ENCODE measurements around the gene PSME2. TPM values are rescaled to one million over a fixed set of nuclear protein-coding genes. Genes with fewer than 3 reads are reported as not detected.

The PSME2 gene
- total and polyA plus RNA-seq, 2 of the 13 experiments (the other 11 are each of a cell fraction or from before 2014, with no cell fraction given) = 332 to 716 TPM

DNA sequence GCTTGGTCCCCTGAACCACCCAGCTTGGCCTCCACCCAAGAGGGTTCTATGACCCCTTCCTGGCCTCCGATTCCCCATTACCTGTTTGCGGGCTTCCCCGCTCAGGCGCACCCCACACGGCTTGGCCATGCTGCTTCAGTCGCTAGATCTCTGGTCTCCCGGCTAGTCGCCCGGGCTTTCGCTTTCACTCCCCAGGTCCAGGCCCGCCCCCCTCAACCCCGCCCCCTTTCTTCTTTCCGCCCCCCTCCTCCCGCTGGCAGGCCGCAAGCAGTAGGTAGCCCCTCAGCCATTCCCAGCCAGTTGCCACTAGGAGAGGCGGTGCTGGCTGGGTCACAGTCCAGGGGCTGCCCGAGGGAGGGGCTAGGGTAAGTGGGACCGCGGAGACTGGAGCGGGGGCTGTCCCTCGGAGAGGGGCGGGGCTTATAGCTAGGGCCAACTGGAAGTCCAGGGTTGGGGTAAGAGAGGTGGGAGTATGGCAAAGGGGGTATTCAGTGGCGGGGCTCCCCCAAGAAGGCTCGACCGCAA is at the start of gene PSME2 (continued):
- peak; percentile 22; the same call in 1 of the 2 replicates for TF ChIP-seq GZF1 (CRISPR knock-in tag; IDR thresholded peaks at IDR 0.05)
- TF ChIP-seq, protein P1, sequence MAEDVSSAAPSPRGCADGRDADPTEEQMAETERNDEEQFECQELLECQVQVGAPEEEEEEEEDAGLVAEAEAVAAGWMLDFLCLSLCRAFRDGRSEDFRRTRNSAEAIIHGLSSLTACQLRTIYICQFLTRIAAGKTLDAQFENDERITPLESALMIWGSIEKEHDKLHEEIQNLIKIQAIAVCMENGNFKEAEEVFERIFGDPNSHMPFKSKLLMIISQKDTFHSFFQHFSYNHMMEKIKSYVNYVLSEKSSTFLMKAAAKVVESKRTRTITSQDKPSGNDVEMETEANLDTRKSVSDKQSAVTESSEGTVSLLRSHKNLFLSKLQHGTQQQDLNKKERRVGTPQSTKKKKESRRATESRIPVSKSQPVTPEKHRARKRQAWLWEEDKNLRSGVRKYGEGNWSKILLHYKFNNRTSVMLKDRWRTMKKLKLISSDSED (CRISPR knock-in tag; IDR thresholded peaks at IDR 0.05) = no peak
- TF ChIP-seq KLF13 (CRISPR knock-in tag; IDR thresholded peaks at IDR 0.05) = no peak
- peak; percentile 58; the same call in 1 of the 2 replicates for TF ChIP-seq ZNF205 (CRISPR knock-in tag; IDR thresholded peaks at IDR 0.05)
- no peak for TF ChIP-seq ZNF770 (CRISPR knock-in tag; IDR thresholded peaks at IDR 0.05)
- peak; percentile 21; the same call in 1 of the 2 replicates for TF ChIP-seq ZFP90 (CRISPR knock-in tag; IDR thresholded peaks at IDR 0.05; ENCODE audit: borderline replicate concordance)
- no peak for TF ChIP-seq ZNF703 (CRISPR knock-in tag; IDR thresholded peaks at IDR 0.05; ENCODE audit: borderline replicate concordance)
- TF ChIP-seq ZNF687 (CRISPR knock-in tag; IDR thresholded peaks at IDR 0.05) = peak; percentile 83
- TF ChIP-seq, protein P2, sequence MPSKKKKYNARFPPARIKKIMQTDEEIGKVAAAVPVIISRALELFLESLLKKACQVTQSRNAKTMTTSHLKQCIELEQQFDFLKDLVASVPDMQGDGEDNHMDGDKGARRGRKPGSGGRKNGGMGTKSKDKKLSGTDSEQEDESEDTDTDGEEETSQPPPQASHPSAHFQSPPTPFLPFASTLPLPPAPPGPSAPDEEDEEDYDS (CRISPR knock-in tag; IDR thresholded peaks at IDR 0.05) = peak; percentile 94
- TF ChIP-seq YEATS2 (CRISPR knock-in tag; IDR thresholded peaks at IDR 0.05; ENCODE audit: borderline replicate concordance) = peak; percentile 9; the same call in 1 of the 2 replicates
- TF ChIP-seq ZNF740 (CRISPR knock-in tag; IDR thresholded peaks at IDR 0.05) = peak; percentile 87; the same call in 1 of the 2 replicates
- peak; percentile 97 for TF ChIP-seq POLR2AphosphoS5 (IDR thresholded peaks at IDR 0.05; ENCODE audit: low read depth, low read length)
- TF ChIP-seq ZMAT3 (CRISPR knock-in tag; conservative IDR thresholded peaks at IDR 0.05) = peak; percentile 97; the same call in 1 of the 2 replicates
- no peak for TF ChIP-seq ZNF224 (CRISPR knock-in tag; IDR thresholded peaks at IDR 0.05)
- TF ChIP-seq HOXA3 (CRISPR knock-in tag; IDR thresholded peaks at IDR 0.05) = peak; percentile 73; the same call in 1 of the 2 replicates
- no peak for TF ChIP-seq IKZF1 (IDR thresholded peaks at IDR 0.05)
- TF ChIP-seq, protein P3, sequence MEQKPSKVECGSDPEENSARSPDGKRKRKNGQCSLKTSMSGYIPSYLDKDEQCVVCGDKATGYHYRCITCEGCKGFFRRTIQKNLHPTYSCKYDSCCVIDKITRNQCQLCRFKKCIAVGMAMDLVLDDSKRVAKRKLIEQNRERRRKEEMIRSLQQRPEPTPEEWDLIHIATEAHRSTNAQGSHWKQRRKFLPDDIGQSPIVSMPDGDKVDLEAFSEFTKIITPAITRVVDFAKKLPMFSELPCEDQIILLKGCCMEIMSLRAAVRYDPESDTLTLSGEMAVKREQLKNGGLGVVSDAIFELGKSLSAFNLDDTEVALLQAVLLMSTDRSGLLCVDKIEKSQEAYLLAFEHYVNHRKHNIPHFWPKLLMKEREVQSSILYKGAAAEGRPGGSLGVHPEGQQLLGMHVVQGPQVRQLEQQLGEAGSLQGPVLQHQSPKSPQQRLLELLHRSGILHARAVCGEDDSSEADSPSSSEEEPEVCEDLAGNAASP (CRISPR knock-in tag; IDR thresholded peaks at IDR 0.05; ENCODE audit: borderline replicate concordance) = peak; percentile 48
- no peak for TF ChIP-seq RORA (CRISPR knock-in tag; IDR thresholded peaks at IDR 0.05)
- no peak; the same call in 1 of the 2 replicates for TF ChIP-seq SALL2 (CRISPR knock-in tag; IDR thresholded peaks at IDR 0.05)
- TF ChIP-seq SMYD3 (CRISPR knock-in tag; IDR thresholded peaks at IDR 0.05) = peak; percentile 38; the same call in 1 of the 2 replicates
- peak; percentile 26; the same call in 1 of the 2 replicates for TF ChIP-seq AHR (CRISPR knock-in tag; IDR thresholded peaks at IDR 0.05)
